Fibroblast of skin of right biceps (primary cell): Measurements from ENCODE around the gene PLXDC2.

Source experiments
- DNase-seq: peaks from one replicate; pipeline ENCODE4 v3.0.0-alpha.2; 2013

PLXDC2 gene

DNA sequence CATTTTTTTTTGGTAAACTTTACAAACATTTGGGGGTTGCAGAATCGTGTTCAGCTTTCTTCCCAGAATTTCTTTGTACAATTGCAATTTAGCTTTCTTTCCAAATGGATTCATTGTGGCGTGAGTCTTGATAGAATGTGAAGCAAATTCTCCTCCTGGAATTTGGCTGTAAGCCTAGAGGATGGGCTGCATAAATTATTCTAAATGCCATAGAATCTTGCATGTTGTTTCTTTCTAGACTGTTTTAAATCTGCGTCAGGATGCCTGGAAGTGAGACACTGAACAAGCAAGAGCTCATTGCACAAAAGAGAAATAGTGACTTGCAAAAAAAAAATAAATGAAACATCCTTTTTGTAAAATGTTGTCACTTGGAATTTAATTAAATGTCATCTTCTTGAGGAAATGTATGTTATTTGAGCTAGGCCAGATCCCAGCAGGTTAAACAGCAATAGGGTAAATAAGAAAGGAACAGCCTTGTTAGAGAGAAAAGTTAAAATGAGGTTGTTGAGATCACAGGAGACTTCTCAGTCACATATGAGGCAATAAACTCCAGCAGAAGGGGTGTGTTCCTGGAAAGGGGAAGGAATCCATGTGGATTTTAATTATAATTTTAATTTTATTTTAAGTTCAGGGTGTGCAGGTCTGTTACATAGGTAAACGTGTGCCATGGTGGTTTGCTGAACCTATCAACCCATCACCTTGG is 483.0 kb downstream of the PLXDC2 start:
- peak; percentile 52 for DNase-seq

DNA sequence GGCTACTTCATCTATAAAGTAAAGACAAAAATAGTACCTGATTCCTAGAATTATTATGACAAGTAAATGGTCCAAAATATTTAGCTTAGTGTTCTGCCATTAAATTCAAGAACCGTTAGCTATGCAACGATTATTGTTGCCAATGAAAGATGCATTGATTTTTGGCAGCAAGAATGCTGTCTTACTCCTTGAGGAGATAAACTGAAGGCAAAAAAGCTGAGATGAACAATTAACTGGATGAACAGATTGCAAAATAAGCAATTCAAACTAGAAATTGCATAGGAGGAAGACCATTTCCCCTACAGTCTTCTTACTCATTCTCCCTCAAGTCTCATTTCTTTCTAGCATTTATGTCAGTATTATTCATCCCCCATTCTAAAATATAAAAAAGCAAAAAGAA is 484.5 kb downstream of the PLXDC2 start:
- DNase-seq = no peak

DNA sequence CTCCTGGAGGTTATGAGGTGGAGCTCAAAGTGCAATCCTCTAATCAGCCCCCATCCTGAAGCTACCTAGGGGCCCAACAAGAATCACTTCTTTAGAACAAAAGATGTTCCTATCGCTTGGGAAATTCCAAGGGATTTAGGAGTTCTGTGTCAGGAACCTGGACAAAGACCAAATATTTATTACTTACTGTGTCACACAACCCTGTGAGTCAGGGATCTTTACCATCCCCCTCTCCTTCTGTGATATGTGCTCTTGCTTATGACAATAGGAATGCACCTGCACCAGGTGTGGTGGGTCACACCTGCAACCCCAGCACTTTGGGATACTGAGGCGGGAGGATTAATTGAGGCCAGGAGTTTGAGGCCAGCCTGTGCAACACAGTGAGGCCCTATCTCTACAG is 485.8 kb downstream of the PLXDC2 start:
- DNase-seq = no peak

DNA sequence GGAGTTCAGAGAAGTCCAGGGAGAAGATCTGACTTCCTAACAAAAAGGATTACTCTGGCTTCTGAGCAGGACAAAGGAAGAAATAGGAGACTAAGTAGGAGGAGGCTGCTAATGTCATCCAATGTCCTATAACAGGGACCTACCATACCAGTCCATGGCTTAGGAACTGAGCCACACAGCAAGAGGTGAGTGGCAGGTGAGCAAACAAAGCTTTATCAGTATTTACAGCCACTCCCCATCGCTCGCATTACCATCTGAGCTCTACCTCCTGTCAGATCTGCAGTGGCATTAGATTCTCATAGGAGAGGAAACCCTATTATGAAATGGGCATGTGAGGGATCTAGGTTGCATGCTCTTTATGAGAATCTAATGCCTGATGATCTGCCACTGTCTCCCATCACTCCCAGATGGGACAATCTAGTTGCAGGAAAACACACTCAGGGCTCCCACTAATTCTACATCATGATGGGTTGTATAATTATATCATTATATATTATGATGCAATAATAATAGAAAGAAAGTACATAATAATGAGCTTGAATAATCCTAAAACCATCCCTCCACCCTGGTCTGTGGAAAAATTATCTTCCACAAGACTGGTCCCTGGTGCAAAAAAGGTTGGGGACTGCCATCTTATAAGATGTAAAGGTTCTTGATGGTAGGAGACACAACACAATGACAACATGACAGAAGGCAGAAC is 487.4 kb downstream of the PLXDC2 start:
- no peak for DNase-seq

DNA sequence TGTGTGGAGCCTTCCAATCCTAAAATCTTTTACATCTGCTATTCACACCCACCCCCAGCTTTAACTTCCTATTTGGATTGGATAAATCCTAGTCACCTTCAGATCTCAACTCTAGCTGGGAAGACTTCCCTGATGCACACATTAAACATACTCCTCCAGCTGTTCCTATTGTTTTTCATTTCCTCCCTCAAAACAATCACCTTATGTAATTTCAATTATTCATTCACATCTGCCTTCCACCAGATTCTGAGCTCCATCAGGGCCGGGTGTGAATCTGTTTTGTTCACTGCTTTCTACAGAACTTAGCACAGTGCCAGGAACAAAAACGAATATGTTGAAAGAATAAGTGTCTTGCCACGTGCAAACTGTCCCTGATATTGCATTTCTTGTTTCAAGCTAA is 497.4 kb downstream of the PLXDC2 start:
- no peak for DNase-seq

DNA sequence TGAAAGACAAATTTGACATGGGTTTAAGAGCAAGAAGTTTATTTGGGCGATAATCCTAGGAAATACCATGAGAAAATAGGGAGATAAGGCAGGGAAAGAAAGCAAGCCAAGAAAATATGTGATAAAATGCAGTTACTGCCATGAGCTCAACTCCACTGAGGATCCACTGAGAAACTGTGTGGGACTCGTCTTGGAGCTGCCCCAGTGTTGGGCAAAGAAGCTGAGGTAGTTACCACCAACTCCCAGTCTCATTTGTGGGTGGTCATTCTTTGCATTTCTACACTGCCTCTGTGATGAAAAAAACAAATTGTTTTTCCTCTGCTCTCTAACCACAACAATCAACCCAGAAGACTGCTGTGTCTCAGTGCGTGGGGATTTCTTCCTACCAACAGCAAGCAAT is 498.2 kb downstream of the PLXDC2 start:
- no peak for DNase-seq

DNA sequence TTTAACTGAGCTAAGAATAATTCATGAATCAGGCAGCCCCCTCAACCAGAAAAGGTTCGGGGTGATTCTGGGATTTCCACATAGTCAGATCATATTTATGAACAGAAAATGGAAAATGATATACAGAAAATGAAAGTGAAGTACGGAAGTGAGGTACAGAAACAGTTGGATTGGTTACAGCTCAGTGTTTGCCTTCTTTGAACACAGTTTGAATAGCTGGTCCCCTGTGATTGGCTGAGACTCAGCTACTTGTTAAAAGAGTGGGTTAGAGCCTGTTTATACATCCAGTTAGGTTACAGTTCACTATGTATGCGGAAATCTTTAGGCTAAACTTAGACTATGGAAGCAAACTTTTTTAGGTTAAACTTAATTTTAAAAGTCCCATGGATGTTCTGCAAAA is 511.7 kb downstream of the PLXDC2 start:
- DNase-seq = no peak

DNA sequence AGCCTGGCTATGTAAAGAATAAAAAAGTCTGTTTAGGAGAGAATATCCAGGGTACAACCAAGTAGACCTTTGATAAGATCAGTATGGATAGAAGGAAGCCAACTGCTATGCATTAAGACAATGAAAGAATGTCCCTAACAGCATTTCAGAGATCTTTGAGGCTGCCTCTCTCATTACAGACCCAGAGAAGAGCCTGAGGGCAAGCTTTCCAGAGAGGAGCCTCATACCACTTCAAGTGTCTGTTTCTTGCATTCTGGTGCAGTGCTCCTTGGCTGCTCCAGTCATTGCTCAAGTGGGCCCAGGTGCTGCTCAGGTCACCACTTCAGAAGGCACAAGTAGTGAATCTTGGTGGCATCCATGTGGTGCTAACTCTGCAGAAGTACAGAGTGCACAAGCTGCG is 514.0 kb downstream of the PLXDC2 start:
- no peak for DNase-seq

DNA sequence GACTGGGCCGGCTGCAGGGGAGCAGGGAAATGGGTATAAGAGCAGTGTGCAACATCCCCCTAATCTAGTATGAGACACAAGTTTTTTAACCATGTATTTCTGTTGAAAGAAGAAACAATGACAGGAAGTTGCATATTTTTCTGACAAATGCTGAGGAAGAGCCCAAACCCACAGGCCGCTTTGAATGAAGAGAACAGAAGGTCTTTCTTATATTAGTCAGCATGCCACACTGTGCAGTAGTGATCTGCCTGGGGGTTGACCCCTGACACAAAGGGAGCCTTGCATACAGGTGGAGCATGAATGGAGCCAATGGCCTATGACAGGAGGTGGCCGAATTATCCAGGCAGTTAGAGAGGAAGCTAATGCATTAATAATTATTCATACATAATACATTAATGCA is 518.3 kb downstream of the PLXDC2 start:
- no peak for DNase-seq
